Ascending aorta (tissue), 2 donors: ENCODE data around the gene CSNK2A2. TPM values are rescaled to one million over a fixed set of nuclear protein-coding genes. Genes with fewer than 3 reads are reported as not detected.

Experiments used
- DNase-seq, 2 donors: peaks; one replicate each; pipeline ENCODE4 v3.0.0-alpha.2; 2019; ENCODE audit warnings: low spot score in 2 of 2
- H3K27ac ChIP-seq, 2 donors: fragments of 200-600 bp; sonication (generic); one replicate each; pipeline ENCODE4 v1.5.1; 2016 to 2017; ENCODE audit warnings: mild to moderate bottlenecking in 1 of 2
- H3K27me3 ChIP-seq: fragments of 200-600 bp; sonication (generic); one replicate; pipeline ENCODE4 v1.5.1; 2017
- H3K36me3 ChIP-seq, 2 donors: fragments of 200-600 bp; sonication (generic); one replicate each; pipeline ENCODE4 v1.5.1; 2016
- H3K4me1 ChIP-seq, 2 donors: fragments of 200-600 bp; sonication (generic); one replicate each; pipeline ENCODE4 v1.5.1; 2016 to 2017; ENCODE audit warnings: mild to moderate bottlenecking in 1 of 2
- H3K4me3 ChIP-seq, 2 donors: fragments of 200-600 bp; sonication (generic); one replicate each; pipeline ENCODE4 v1.5.1; 2016 to 2017; ENCODE audit warnings: mild to moderate bottlenecking in 1 of 2
- H3K9me3 ChIP-seq, 2 donors: fragments of 200-600 bp; sonication (generic); one replicate each; pipeline ENCODE4 v1.5.1; 2016
- intact Hi-C: fragments of 100-400 bp; cut with DNase I; formaldehyde crosslinking; loops from one replicate; pipeline ENCODE4 v1.15.1; 2023
- total RNA-seq: library from RNA; depleted of rRNA; stranded (reverse); fragments of >200 nt; gene quantifications from one replicate; pipeline ENCODE4 v1.1.0, GENCODE V29; 2016
- TF ChIP-seq, protein P1 (sequence below), 3 experiments: fragments of 200-600 bp in 2 of 3; fragments of 450-650 bp in 1 of 3; sonication (generic) in 2 of 3; IDR thresholded peaks; one replicate each; pipeline ENCODE4 v1.5.1; 2016 to 2019; ENCODE audit warnings: antibody characterized with exemption in 3 of 3, mild to moderate bottlenecking in 1 of 3, moderate library complexity in 1 of 3

Gene CSNK2A2
- total RNA-seq, 1 donor from 2014 or later: 14.5 TPM

- DNase-seq: no peak
- Histone ChIP-seq H3K4me3 (no peak overlapping the region), H3K27ac (no peak overlapping the region), H3K36me3 (peaks cover 69 to 74% of the 10 kb centered on the region in 2 donors), H3K4me1 (no peaks in the 10 kb centered on the region), H3K9me3 (no peaks in the 10 kb centered on the region), H3K27me3 (no peaks in the 10 kb centered on the region)
- intact Hi-C loops: no loop called here
- TF ChIP-seq, protein P1, sequence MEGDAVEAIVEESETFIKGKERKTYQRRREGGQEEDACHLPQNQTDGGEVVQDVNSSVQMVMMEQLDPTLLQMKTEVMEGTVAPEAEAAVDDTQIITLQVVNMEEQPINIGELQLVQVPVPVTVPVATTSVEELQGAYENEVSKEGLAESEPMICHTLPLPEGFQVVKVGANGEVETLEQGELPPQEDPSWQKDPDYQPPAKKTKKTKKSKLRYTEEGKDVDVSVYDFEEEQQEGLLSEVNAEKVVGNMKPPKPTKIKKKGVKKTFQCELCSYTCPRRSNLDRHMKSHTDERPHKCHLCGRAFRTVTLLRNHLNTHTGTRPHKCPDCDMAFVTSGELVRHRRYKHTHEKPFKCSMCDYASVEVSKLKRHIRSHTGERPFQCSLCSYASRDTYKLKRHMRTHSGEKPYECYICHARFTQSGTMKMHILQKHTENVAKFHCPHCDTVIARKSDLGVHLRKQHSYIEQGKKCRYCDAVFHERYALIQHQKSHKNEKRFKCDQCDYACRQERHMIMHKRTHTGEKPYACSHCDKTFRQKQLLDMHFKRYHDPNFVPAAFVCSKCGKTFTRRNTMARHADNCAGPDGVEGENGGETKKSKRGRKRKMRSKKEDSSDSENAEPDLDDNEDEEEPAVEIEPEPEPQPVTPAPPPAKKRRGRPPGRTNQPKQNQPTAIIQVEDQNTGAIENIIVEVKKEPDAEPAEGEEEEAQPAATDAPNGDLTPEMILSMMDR (IDR thresholded peaks at IDR 0.05): no peak
These were observed 27.7 kb downstream of the CSNK2A2 start for GRCh38 chr16:58170223-58170622.

DNA sequence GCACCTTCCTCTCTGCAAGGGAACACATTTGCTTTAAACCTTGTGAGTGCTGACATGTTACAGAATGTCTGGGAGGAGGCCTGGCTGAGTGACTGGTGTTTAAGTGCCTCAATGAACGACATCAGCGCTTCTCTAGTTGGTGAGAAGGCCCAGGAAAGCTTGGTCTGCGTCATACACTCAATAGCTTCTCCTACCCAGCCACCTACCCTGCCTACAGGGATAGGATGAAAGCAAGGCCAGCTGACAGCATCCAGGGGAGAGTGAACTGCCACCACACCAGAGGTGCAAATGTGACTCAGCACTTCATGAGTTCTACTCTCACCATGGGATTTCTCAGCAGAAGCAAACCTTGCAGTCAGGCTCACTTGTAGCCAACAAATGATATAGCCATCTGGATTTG lies 37.1 kb downstream of the CSNK2A2 start:
- peaks cover 52 to 68% of the 10 kb centered on the region in 2 donors for H3K36me3 ChIP-seq
- H3K4me3 ChIP-seq: no peak overlapping the region
- no peak for DNase-seq
- no peaks in the 10 kb centered on the region for H3K27me3 ChIP-seq
- TF ChIP-seq, protein P1 (IDR thresholded peaks at IDR 0.05): no peak
- intact Hi-C loops: no loop called here
- no peaks in the 10 kb centered on the region for H3K9me3 ChIP-seq
- H3K27ac ChIP-seq: no peak overlapping the region
- no peaks in the 10 kb centered on the region for H3K4me1 ChIP-seq

GRCh38 chr16:58158725-58159124 lies 39.2 kb downstream of the CSNK2A2 start:
- peaks cover 32 to 47% of the 10 kb centered on the region in 2 donors for H3K36me3 ChIP-seq
- H3K27me3 ChIP-seq: no peaks in the 10 kb centered on the region
- H3K9me3 ChIP-seq: no peaks in the 10 kb centered on the region
- no peak overlapping the region for H3K27ac ChIP-seq
- TF ChIP-seq, protein P1 (IDR thresholded peaks at IDR 0.05): no peak
- no peaks in the 10 kb centered on the region for H3K4me1 ChIP-seq
- H3K4me3 ChIP-seq: no peak overlapping the region
- no peak for DNase-seq
- intact Hi-C loops: no loop called here

GRCh38 chr16:58157951-58158540 lies 39.9 kb downstream of the CSNK2A2 start:
- H3K9me3 ChIP-seq: no peaks in the 10 kb centered on the region
- no peaks in the 10 kb centered on the region for H3K4me1 ChIP-seq
- TF ChIP-seq, protein P1 (IDR thresholded peaks at IDR 0.05): no peak
- intact Hi-C loops: no loop called here
- no peak for DNase-seq
- H3K27ac ChIP-seq: no peak overlapping the region
- no peak overlapping the region for H3K4me3 ChIP-seq
- peaks cover 26 to 40% of the 10 kb centered on the region in 2 donors for H3K36me3 ChIP-seq
- H3K27me3 ChIP-seq: no peaks in the 10 kb centered on the region

DNA sequence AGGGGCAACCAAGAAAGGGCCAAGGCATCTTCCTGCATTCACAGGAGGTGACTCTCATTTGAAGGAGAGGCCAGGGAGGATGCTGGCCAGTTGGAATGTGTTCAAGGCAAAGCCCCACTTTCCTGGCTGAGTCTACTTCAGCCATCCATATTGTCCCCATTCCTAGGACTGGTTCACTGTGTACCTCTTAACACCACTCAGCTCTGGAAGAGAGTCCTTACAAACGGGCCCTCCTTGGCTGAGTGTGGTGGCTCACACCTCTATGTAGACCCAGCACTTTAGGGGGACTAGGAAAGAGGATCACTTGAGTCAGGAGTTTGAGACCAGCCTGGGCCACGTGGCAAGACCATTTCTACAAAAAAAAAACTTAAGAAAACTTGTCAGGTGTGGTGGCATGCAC lies 40.7 kb downstream of the CSNK2A2 start:
- intact Hi-C loops: no loop called here
- peaks cover 20 to 33% of the 10 kb centered on the region in 2 donors for H3K36me3 ChIP-seq
- H3K9me3 ChIP-seq: no peaks in the 10 kb centered on the region
- DNase-seq: no peak
- TF ChIP-seq, protein P1 (IDR thresholded peaks at IDR 0.05): no peak
- no peak overlapping the region for H3K4me3 ChIP-seq
- H3K4me1 ChIP-seq: no peaks in the 10 kb centered on the region
- no peak overlapping the region for H3K27ac ChIP-seq
- no peaks in the 10 kb centered on the region for H3K27me3 ChIP-seq

DNA sequence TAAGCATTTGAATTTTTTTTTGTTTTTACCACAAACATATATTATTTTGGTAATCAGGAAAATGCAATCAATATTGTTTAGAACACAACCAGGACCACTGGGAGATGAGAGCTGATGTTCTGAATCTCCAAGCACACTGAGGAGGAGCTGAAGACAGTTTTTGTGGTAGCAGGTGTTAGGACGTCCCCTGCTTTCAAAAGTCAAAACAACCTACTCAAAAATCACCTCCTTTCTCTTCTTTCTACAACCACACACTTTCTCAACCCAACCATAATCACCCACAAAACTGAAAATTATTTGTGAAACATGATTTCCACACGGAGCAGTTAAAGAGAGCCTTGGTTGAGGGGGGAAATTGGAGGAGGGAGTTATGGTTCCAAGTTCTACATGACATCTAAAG lies 42.1 kb downstream of the CSNK2A2 start:
- intact Hi-C loops: no loop called here
- Histone ChIP-seq H3K27me3 (no peaks in the 10 kb centered on the region), H3K9me3 (no peaks in the 10 kb centered on the region), H3K4me1 (no peaks in the 10 kb centered on the region), H3K36me3 (peaks cover 7 to 20% of the 10 kb centered on the region in 2 donors), H3K4me3 (no peak overlapping the region), H3K27ac (no peak overlapping the region)
- DNase-seq: no peak
- TF ChIP-seq, protein P1 (IDR thresholded peaks at IDR 0.05): no peak
